ENCODE data around the gene PSMB10. TPM values are rescaled to one million over a fixed set of nuclear protein-coding genes. Genes with fewer than 3 reads are reported as not detected.
"Not testable (repeated sequence)": the region's sequence is repeated elsewhere in the genome, so short reads cannot be mapped to it uniquely, and the experiment has no call there.

Gene PSMB10
- total RNA-seq, 1 donor from 2014 or later = 16.4 TPM

- no peak for DNase-seq
These were observed 5.5 kb upstream of the PSMB10 start for GRCh38 chr16:67942200-67942509.

- no peak for DNase-seq
These were observed 5.0 kb upstream of the PSMB10 start for GRCh38 chr16:67941469-67942199.

- no peak for DNase-seq
These were observed 3.9 kb upstream of the PSMB10 start for GRCh38 chr16:67940446-67941089.

GRCh38 chr16:67939507-67940445 is 3.1 kb upstream of the PSMB10 start:
- DNase-seq = no peak

GRCh38 chr16:67937713-67938112 is 1.1 kb upstream of the PSMB10 start:
- DNase-seq = not testable (repeated sequence)

GRCh38 chr16:67936880-67937605 is 393 bp upstream of the PSMB10 start:
- DNase-seq = peak; percentile 45

GRCh38 chr16:67935402-67936123 is 1.1 kb downstream of the PSMB10 start:
- DNase-seq = peak; percentile 76

GRCh38 chr16:67935101-67935401 is 1.6 kb downstream of the PSMB10 start:
- no peak for DNase-seq

GRCh38 chr16:67934306-67935100 is 2.1 kb downstream of the PSMB10 start:
- DNase-seq = no peak

GRCh38 chr16:67933805-67934204 is 2.8 kb downstream of the PSMB10 start:
- no peak for DNase-seq

GRCh38 chr16:67932462-67932840 is 4.2 kb downstream of the PSMB10 start:
- DNase-seq = no peak

- no peak for DNase-seq
These were observed 4.8 kb downstream of the PSMB10 start, which contains the start of gene CTRL for GRCh38 chr16:67931712-67932461. Gene CTRL, minus strand, starts transcription at chr16:67931862. Its CDS starts 10 bp downstream, at chr16:67931852.

GRCh38 chr16:67930678-67931211 is 5.9 kb downstream of the PSMB10 start:
- no peak for DNase-seq

- no peak for DNase-seq
These were observed 6.5 kb downstream of the PSMB10 start for GRCh38 chr16:67930191-67930590.

GRCh38 chr16:67928561-67929364 is 7.9 kb downstream of the PSMB10 start:
- no peak for DNase-seq

- no peak for DNase-seq
These were observed 8.5 kb downstream of the PSMB10 start for GRCh38 chr16:67928147-67928546.

GRCh38 chr16:67927131-67927941 is 9.3 kb downstream of the PSMB10 start:
- DNase-seq = no peak

GRCh38 chr16:67926181-67926750 is 10.4 kb downstream of the PSMB10 start:
- DNase-seq = no peak

Data from skin of body (tissue), 2 donors.